Measurements from ENCODE around the gene SH2D2A.

DNA sequence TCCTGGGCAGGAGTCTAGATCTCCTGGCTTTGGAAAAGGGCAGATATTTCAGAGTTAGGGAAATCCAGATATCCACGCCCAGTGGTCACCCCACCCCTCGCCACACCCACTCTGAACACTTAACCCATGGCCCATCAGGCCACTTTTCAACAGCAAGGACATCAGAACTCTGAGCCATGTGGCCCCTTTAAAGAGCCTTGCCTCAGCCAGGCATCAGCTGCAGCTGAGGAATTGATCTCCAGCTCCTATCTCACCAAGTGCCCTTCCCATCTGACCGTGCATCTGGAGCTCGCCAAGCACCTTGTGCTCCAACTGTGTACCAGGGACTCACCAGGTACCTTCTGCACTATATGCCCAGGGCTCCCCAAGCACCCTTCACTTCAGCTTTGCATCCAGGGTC is 20.2 kb upstream of the SH2D2A start:
- TF ChIP-seq POLR2A (IDR thresholded peaks at IDR 0.05) (no peak), CTCF (IDR thresholded peaks at IDR 0.05) (no peak), EP300 (IDR thresholded peaks at IDR 0.05) (no peak)
